Placental pericyte (primary cell): ENCODE results near the gene MEIS1. TPM values are rescaled to one million over a fixed set of nuclear protein-coding genes. Genes with fewer than 3 reads are reported as not detected.

ENCODE experiments used
- total RNA-seq: library from RNA; depleted of rRNA; stranded (reverse); fragments of >200 nt; gene quantifications from 2 replicates; pipeline ENCODE4 v1.2.3, GENCODE V29; 2012

The MEIS1 gene
- 40.3 and 84.9 TPM in 2 replicates for total RNA-seq

GRCh38 chr2:66434679-66435548, at the start of gene MEIS1:
MEIS1 (plus strand) TSS chr2:66435125; CDS start chr2:66435857, 732 bp downstream.

